DND-41 (cell line): ENCODE data around the gene RNF144A.
A peak's percentile ranks its signal among the peaks of the same experiment; 100 is the strongest.

Source experiments
- ATAC-seq: fragments of 200-7000 bp; cut with Tn5 transposase; 3 replicates; pipeline ENCODE4 v1.9.1; 2021; ENCODE audit warnings: low read depth; ENCODE audit not compliant: insufficient read depth
- DNase-seq: peaks from one replicate; pipeline ENCODE4 v3.0.0-alpha.2; 2020
- H2AFZ ChIP-seq: 2 replicates; pipeline ENCODE4 v1.6.0; 2012; ENCODE audit warnings: low read depth, low read length
- H3K27ac ChIP-seq: 2 replicates; pipeline ENCODE4 v1.5.1; 2012; ENCODE audit warnings: low read length, inconsistent platforms
- H3K27me3 ChIP-seq: fragments of 200-600 bp; sonication (generic); 2 replicates; pipeline ENCODE4 v1.6.0; 2012; ENCODE audit warnings: low read length, mild to moderate bottlenecking, inconsistent platforms; ENCODE audit not compliant: insufficient read depth, poor library complexity
- H3K36me3 ChIP-seq: 2 replicates; pipeline ENCODE4 v1.5.1; 2012; ENCODE audit warnings: low read length, inconsistent platforms; ENCODE audit not compliant: insufficient read depth
- H3K4me1 ChIP-seq: 2 replicates; pipeline ENCODE4 v1.5.1; 2012; ENCODE audit warnings: mild to moderate bottlenecking, low read length; ENCODE audit not compliant: insufficient read depth
- H3K4me2 ChIP-seq: 2 replicates; pipeline ENCODE4 v1.6.0; 2012; ENCODE audit warnings: mild to moderate bottlenecking, moderate library complexity, low read length, inconsistent platforms; ENCODE audit not compliant: insufficient read depth
- H3K4me3 ChIP-seq, 2 experiments: fragments of 200-600 bp in 1 of 2; shearing (Covaris generic) in 1 of 2; 2 replicates each; pipeline ENCODE4 v1.5.1; 2012 to 2016; ENCODE audit warnings: inconsistent platforms in 2 of 2, low read length in 2 of 2, mild to moderate bottlenecking in 2 of 2, low read depth in 1 of 2, moderate library complexity in 1 of 2
- H3K79me2 ChIP-seq: 2 replicates; pipeline ENCODE4 v1.6.0; 2012; ENCODE audit warnings: low read length, inconsistent platforms; ENCODE audit not compliant: insufficient read depth
- H3K9ac ChIP-seq: 2 replicates; pipeline ENCODE4 v1.6.0; 2012; ENCODE audit warnings: low read depth, mild to moderate bottlenecking, inconsistent platforms, low read length, moderate library complexity
- H3K9me3 ChIP-seq: 2 replicates; pipeline ENCODE4 v1.5.1; 2012; ENCODE audit warnings: low read length, moderate library complexity, mild to moderate bottlenecking, inconsistent platforms; ENCODE audit not compliant: insufficient read depth, severe bottlenecking
- H4K20me1 ChIP-seq: 2 replicates; pipeline ENCODE4 v1.6.0; 2012; ENCODE audit warnings: low read length; ENCODE audit not compliant: insufficient read depth
- CTCF ChIP-seq: IDR thresholded peaks from 2 replicates; pipeline ENCODE4 v1.5.1; 2012; ENCODE audit warnings: borderline replicate concordance, low read length, moderate library complexity, mild to moderate bottlenecking; ENCODE audit not compliant: poor library complexity, severe bottlenecking; ENCODE audit errors: extremely low read depth
- EZH2 ChIP-seq: IDR thresholded peaks from 3 replicates; pipeline ENCODE4 v1.6.1; 2012; ENCODE audit warnings: borderline replicate concordance, low read depth, mild to moderate bottlenecking, moderate library complexity, low read length, inconsistent platforms; ENCODE audit not compliant: severe bottlenecking

The RNF144A gene

GRCh38 chr2:6945087-6945813, 28.0 kb downstream of the RNF144A start:
- Histone ChIP-seq H3K9ac (no peak overlapping the region), H3K27me3 (no peaks in the 10 kb centered on the region), H3K27ac (peak overlapping the region; percentile 17; the same call in 1 of the 2 replicates), H3K4me1 (no peaks in the 10 kb centered on the region), H2AFZ (no peak overlapping the region), H3K79me2 (peaks cover 91% of the 10 kb centered on the region), H3K4me2 (no peak overlapping the region), H3K4me3 (no peak overlapping the region), H4K20me1 (peaks cover 55% of the 10 kb centered on the region), H3K9me3 (no peaks in the 10 kb centered on the region), H3K36me3 (peaks cover 80% of the 10 kb centered on the region)
- DNase-seq: no peak
- no peak for ATAC-seq
- no peak for TF ChIP-seq CTCF
- TF ChIP-seq EZH2: no peak

- Histone ChIP-seq H3K9ac (no peak overlapping the region), H3K36me3 (peaks cover 78% of the 10 kb centered on the region), H3K4me1 (no peaks in the 10 kb centered on the region), H3K9me3 (no peaks in the 10 kb centered on the region), H3K27me3 (no peaks in the 10 kb centered on the region), H3K79me2 (peaks cover 90% of the 10 kb centered on the region), H3K4me2 (no peak overlapping the region), H3K27ac (peak overlapping the region; percentile 17; the same call in 1 of the 2 replicates), H3K4me3 (no peak overlapping the region), H4K20me1 (peaks cover 50% of the 10 kb centered on the region), H2AFZ (no peak overlapping the region)
- TF ChIP-seq EZH2: no peak
- TF ChIP-seq CTCF: no peak
- DNase-seq (no peak), ATAC-seq (no peak)
Measured at GRCh38 chr2:6945821-6946220, 28.6 kb downstream of the RNF144A start.

- Histone ChIP-seq H3K4me2 (no peak overlapping the region), H3K36me3 (peaks cover 74% of the 10 kb centered on the region), H4K20me1 (peaks cover 46% of the 10 kb centered on the region; the same call in 1 of the 2 replicates), H3K9ac (no peak overlapping the region), H2AFZ (no peak overlapping the region), H3K4me3 (no peak overlapping the region), H3K27me3 (no peaks in the 10 kb centered on the region), H3K27ac (no peak overlapping the region), H3K9me3 (no peaks in the 10 kb centered on the region), H3K4me1 (no peaks in the 10 kb centered on the region), H3K79me2 (peaks cover 89% of the 10 kb centered on the region)
- TF ChIP-seq EZH2 (no peak), CTCF (no peak)
- ATAC-seq: no peak
- DNase-seq: no peak
Measured at GRCh38 chr2:6946722-6947121, 29.5 kb downstream of the RNF144A start.
